H1 (cell line): ENCODE data around the gene ZNF711. TPM values are rescaled to one million over a fixed set of nuclear protein-coding genes. Genes with fewer than 3 reads are reported as not detected.

Source experiments
- CTCF ChIA-PET: fragments of 300-600 bp; sonication (Branson Sonifier 250); formaldehyde crosslinking; loops from one replicate; lab custom pipeline; 2021; ENCODE audit not compliant: partially characterized antibody; lab: Charles Lee
- POLR2A ChIA-PET: fragments of 300-600 bp; sonication (Branson Sonifier 250); formaldehyde crosslinking; loops from one replicate; lab custom pipeline; 2021; ENCODE audit warnings: inconsistent platforms; ENCODE audit not compliant: partially characterized antibody; lab: Charles Lee
- DNase-seq, 2 experiments: peaks; one replicate each; pipeline versions ENCODE4 v3.0.0 to v3.0.0-alpha.2; 2010 to 2022; ENCODE audit warnings: low spot score in 2 of 2, low read depth in 1 of 2, mixed read lengths in 1 of 2
- FAIRE-seq: peaks from 2 replicates; lab custom pipeline; 2011; peaks lifted over from hg19 to GRCh38; lab: Jason Lieb, UNC
- H2AFZ ChIP-seq: 2 replicates; pipeline ENCODE4 v1.8.1; 2012; ENCODE audit warnings: low read length, inconsistent platforms
- H2AK5ac ChIP-seq: 2 replicates; pipeline ENCODE4 v1.6.1; 2013; ENCODE audit warnings: low read depth, low read length
- H2BK120ac ChIP-seq: replicated peaks from 2 replicates; pipeline ENCODE3; 2013; ENCODE audit warnings: low read depth, low read length, inconsistent platforms
- H2BK12ac ChIP-seq: 2 replicates; pipeline ENCODE4 v1.6.1; 2013; ENCODE audit warnings: low read depth, low read length
- H2BK15ac ChIP-seq: 2 replicates; pipeline ENCODE4 v1.6.1; 2013; ENCODE audit warnings: low read length
- H2BK20ac ChIP-seq: 2 replicates; pipeline ENCODE4 v1.6.1; 2013; ENCODE audit warnings: low read length
- H2BK5ac ChIP-seq: 2 replicates; pipeline ENCODE4 v1.6.1; 2013; ENCODE audit warnings: low read depth, low read length
- H3K14ac ChIP-seq: 2 replicates; pipeline ENCODE4 v1.6.1; 2013; ENCODE audit warnings: inconsistent platforms; ENCODE audit not compliant: insufficient read length
- H3K18ac ChIP-seq: 2 replicates; pipeline ENCODE4 v1.6.1; 2013; ENCODE audit warnings: low read length; ENCODE audit errors: extremely low read depth
- H3K23ac ChIP-seq: 2 replicates; pipeline ENCODE4 v1.6.1; 2013; ENCODE audit warnings: inconsistent platforms; ENCODE audit not compliant: insufficient read length
- H3K23me2 ChIP-seq: 2 replicates; pipeline ENCODE4 v1.6.1; 2013; ENCODE audit warnings: low read depth, low read length
- H3K27ac ChIP-seq: 2 replicates; pipeline ENCODE4 v1.6.1; 2011; ENCODE audit warnings: low read depth, low read length, inconsistent platforms
- H3K27me3 ChIP-seq, 4 experiments: replicated peaks in 1 of 4; 1 replicate in 1 of 4; 2 replicates in 3 of 4; pipeline versions ENCODE4 v1.6.1 to v1.8.1; 2011 to 2013; ENCODE audit warnings: low read length in 3 of 4, mild to moderate bottlenecking in 3 of 4, inconsistent platforms in 2 of 4, mixed read lengths in 2 of 4, moderate library complexity in 1 of 4; ENCODE audit not compliant: control insufficient read depth in 3 of 4, insufficient read depth in 3 of 4; ENCODE audit errors: extremely low read depth in 1 of 4
- H3K36me3 ChIP-seq, 4 experiments: 2 replicates each; pipeline versions ENCODE4 v1.6.1 to v1.8.1; 2011 to 2013; ENCODE audit warnings: mild to moderate bottlenecking in 4 of 4, low read length in 3 of 4, moderate library complexity in 2 of 4, control low read depth in 1 of 4, inconsistent platforms in 1 of 4; ENCODE audit not compliant: insufficient read depth in 4 of 4, control insufficient read depth in 2 of 4
- H3K4ac ChIP-seq: replicated peaks from 2 replicates; pipeline ENCODE3; 2013; ENCODE audit warnings: low read length, low read depth, mixed read lengths, inconsistent platforms; ENCODE audit not compliant: insufficient read length
- H3K4me1 ChIP-seq, 4 experiments: replicated peaks in 1 of 4; 1 replicate in 1 of 4; 2 replicates in 3 of 4; pipeline versions ENCODE4 v1.6.1 to v1.8.1; 2011 to 2013; ENCODE audit warnings: low read length in 3 of 4, inconsistent platforms in 2 of 4, mixed read lengths in 1 of 4; ENCODE audit not compliant: insufficient read depth in 4 of 4, control insufficient read depth in 3 of 4
- H3K4me2 ChIP-seq, 2 experiments: 2 replicates each; pipeline versions ENCODE4 v1.6.1 to v1.8.1; 2011 to 2013; ENCODE audit warnings: low read depth in 2 of 2, low read length in 2 of 2, control low read depth in 1 of 2, inconsistent platforms in 1 of 2, mild to moderate bottlenecking in 1 of 2; ENCODE audit not compliant: insufficient read depth in 1 of 2
- H3K4me3 ChIP-seq, 4 experiments: fragments of 200-600, 300-600 bp in 1 of 4; sonication (generic), shearing (Covaris generic), sonication (Bioruptor Twin) in 1 of 4; 2 replicates each; pipeline versions ENCODE4 v1.5.1 to v1.8.1; 2011 to 2016; ENCODE audit warnings: low read length in 4 of 4, low read depth in 3 of 4, control low read depth in 2 of 4, inconsistent platforms in 2 of 4, mild to moderate bottlenecking in 2 of 4, mixed read lengths in 1 of 4, moderate library complexity in 1 of 4; ENCODE audit not compliant: insufficient read depth in 2 of 4; ENCODE audit errors: extremely low read depth in 1 of 4
- H3K56ac ChIP-seq: replicated peaks from 2 replicates; pipeline ENCODE3; 2013; ENCODE audit warnings: low read depth, mild to moderate bottlenecking, mixed read lengths, low read length, inconsistent platforms; ENCODE audit not compliant: insufficient read length
- H3K79me1 ChIP-seq: 2 replicates; pipeline ENCODE4 v1.6.1; 2013; ENCODE audit warnings: low read depth, low read length, control low read depth
- H3K79me2 ChIP-seq, 2 experiments: 2 replicates each; pipeline versions ENCODE4 v1.6.1 to v1.8.1; 2012 to 2013; ENCODE audit warnings: low read length in 2 of 2, mild to moderate bottlenecking in 2 of 2, inconsistent platforms in 1 of 2; ENCODE audit not compliant: insufficient read depth in 2 of 2, control insufficient read depth in 1 of 2
- H3K9ac ChIP-seq, 4 experiments: replicated peaks in 1 of 4; 1 replicate in 1 of 4; 2 replicates in 3 of 4; pipeline versions ENCODE4 v1.6.1 to v1.8.1; 2011 to 2013; ENCODE audit warnings: low read depth in 3 of 4, low read length in 3 of 4, control low read depth in 2 of 4, mild to moderate bottlenecking in 2 of 4, moderate library complexity in 2 of 4, inconsistent platforms in 1 of 4; ENCODE audit errors: extremely low read depth in 1 of 4
- H3K9me3 ChIP-seq, 2 experiments: 2 replicates each; pipeline versions ENCODE4 v1.6.1 to v1.8.1; 2012 to 2013; ENCODE audit warnings: mild to moderate bottlenecking in 2 of 2, moderate library complexity in 2 of 2, control low read depth in 1 of 2, inconsistent platforms in 1 of 2, low read depth in 1 of 2, low read length in 1 of 2, mixed read lengths in 1 of 2; ENCODE audit not compliant: insufficient read depth in 2 of 2
- H4K20me1 ChIP-seq, 2 experiments: replicated peaks in 1 of 2; 2 replicates each; pipeline versions ENCODE3 to v1.8.1; 2011 to 2013; ENCODE audit warnings: inconsistent platforms in 2 of 2, low read length in 2 of 2, mild to moderate bottlenecking in 1 of 2; ENCODE audit not compliant: insufficient read depth in 2 of 2, control insufficient read depth in 1 of 2
- H4K5ac ChIP-seq: 2 replicates; pipeline ENCODE4 v1.6.1; 2013; ENCODE audit warnings: low read length, low read depth, mixed read lengths, inconsistent platforms; ENCODE audit not compliant: insufficient read length
- H4K8ac ChIP-seq: 2 replicates; pipeline ENCODE4 v1.8.0; 2013; ENCODE audit warnings: mild to moderate bottlenecking, moderate library complexity, low read length, inconsistent platforms; ENCODE audit not compliant: insufficient read depth; ENCODE audit errors: extremely low read depth
- H4K91ac ChIP-seq: replicated peaks from 2 replicates; pipeline ENCODE3; 2013; ENCODE audit warnings: low read length, mixed read lengths, inconsistent platforms; ENCODE audit not compliant: insufficient read length
- CEBPB ChIP-seq: IDR thresholded peaks from 2 replicates; pipeline ENCODE4 v1.6.1; 2012; ENCODE audit warnings: low read depth, low read length
- CREB1 ChIP-seq: IDR thresholded peaks from 2 replicates; pipeline ENCODE4 v1.6.1; 2012; ENCODE audit warnings: inconsistent platforms
- KDM1A ChIP-seq: fragments of 200-600, 300-600 bp; sonication (generic); IDR thresholded peaks from 2 replicates; pipeline ENCODE4 v1.7.1; 2016; ENCODE audit warnings: mild to moderate bottlenecking, low read length, borderline replicate concordance
- SP1 ChIP-seq: IDR thresholded peaks from 2 replicates; pipeline ENCODE4 v1.6.1; 2011; ENCODE audit warnings: low read depth, low read length
- SP4 ChIP-seq: IDR thresholded peaks from 2 replicates; pipeline ENCODE4 v1.6.1; 2012; ENCODE audit warnings: low read length, inconsistent platforms
- TCF12 ChIP-seq: IDR thresholded peaks from 2 replicates; pipeline ENCODE4 v1.6.1; 2011; ENCODE audit warnings: low read depth, mild to moderate bottlenecking, low read length
- WGBS, 2 experiments: shearing (Covaris generic) in 1 of 2; methylation state at CpG; one replicate each; pipeline versions ENCODE4 v1.1.6 to v1.1.7; 2013 to 2015; ENCODE audit warnings: low lambda C conversion rate in 2 of 2, mixed read lengths in 2 of 2, inconsistent platforms in 1 of 2, low coverage in 1 of 2, missing lambda C conversion rate in 1 of 2; ENCODE audit not compliant: insufficient replicate concordance in 2 of 2, insufficient coverage in 1 of 2, insufficient read length in 1 of 2; ENCODE audit errors: extremely low coverage in 1 of 2, missing lambda C conversion rate in 1 of 2; 5-methylcytosine and 5-hydroxymethylcytosine counted together
- polyA plus RNA-seq, 7 experiments: library from polyadenylated mRNA; depleted of rRNA in 3 of 7; stranded (reverse) in 5 of 7; unstranded in 2 of 7; fragments of >200 nt in 5 of 7; fragments of 200-250 nt in 2 of 7; gene quantifications; 1 replicate in 5 of 7; 2 replicates in 1 of 7; 4 replicates in 1 of 7; pipeline versions ENCODE4 v1.2.1 to v1.2.3, GENCODE V29; 2011 to 2013; ENCODE audit warnings: missing spikeins in 2 of 7, mixed read lengths in 2 of 7
- total RNA-seq: library from RNA; stranded (reverse); fragmentation: NEBNext Ultra II Directional; extraction: Animal tissue kit (Norgen Biotek cat#: 25700); gene quantifications from 2 replicates; pipeline ENCODE4 v1.2.1, GENCODE V29; 2021

Gene ZNF711
- total and polyA plus RNA-seq, 2 of the 8 experiments (the other 6 are each of a cell fraction or from before 2014, with no cell fraction given) = 8.5 to 15.5 TPM

DNA sequence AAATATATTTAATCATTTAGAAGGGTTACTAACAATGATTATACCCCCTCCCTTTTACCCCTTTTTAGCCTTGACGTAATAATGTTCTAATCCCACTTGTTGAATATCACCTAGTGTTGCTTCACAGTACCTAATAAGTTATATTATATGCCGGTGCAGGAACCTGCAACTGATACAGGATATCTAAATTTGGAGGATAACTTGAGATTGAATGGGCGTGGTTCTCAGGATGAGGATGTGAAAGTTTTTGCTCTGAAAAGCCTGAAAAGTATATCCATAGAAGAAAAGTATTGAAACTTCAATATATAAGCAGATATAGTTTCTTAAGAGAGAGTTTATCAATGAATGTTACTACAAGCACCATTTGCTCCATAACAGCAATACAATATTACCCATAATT is 59.8 kb downstream of the ZNF711 start:
- Histone ChIP-seq H2BK5ac (no peak overlapping the region), H3K4me3 (no peak overlapping the region), H2AK5ac (no peak overlapping the region), H3K27me3 (no peaks in the 10 kb centered on the region), H3K79me1 (no peaks in the 10 kb centered on the region), H2BK120ac (no peak overlapping the region), H3K4me1 (no peaks in the 10 kb centered on the region), H2BK15ac (no peak overlapping the region), H3K56ac (no peak overlapping the region), H3K9me3 (no peaks in the 10 kb centered on the region), H4K5ac (no peak overlapping the region), H3K9ac (no peak overlapping the region), H4K20me1 (no peaks in the 10 kb centered on the region), H3K27ac (no peak overlapping the region), H4K91ac (no peak overlapping the region), H2BK20ac (no peak overlapping the region), H2AFZ (no peak overlapping the region), H4K8ac (no peak overlapping the region), H3K79me2 (no peaks in the 10 kb centered on the region), H2BK12ac (no peak overlapping the region), H3K18ac (no peak overlapping the region), H3K4ac (no peak overlapping the region), H3K23ac (no peak overlapping the region), H3K14ac (no peak overlapping the region), H3K4me2 (no peak overlapping the region), H3K23me2 (no peaks in the 10 kb centered on the region), H3K36me3 (no peaks in the 10 kb centered on the region)
- DNase-seq (no peak), FAIRE-seq (no peak)
- ChIA-PET CTCF (interaction anchor here (2.0 kb wide), 1 partner anchor 14 kb away, joined by 6 read pairs; no protein-coding TSS in a partner anchor), POLR2A (no interaction called here)
- TF ChIP-seq SP4 = no peak
- no peak for TF ChIP-seq CEBPB
- TF ChIP-seq SP1 = no peak
- TF ChIP-seq TCF12 = no peak
- no peak for TF ChIP-seq CREB1
- TF ChIP-seq KDM1A = no peak
- WGBS, 2 experiments = 94% methylated on average over 3 of the region's 3 CpGs; no CpG with 5 or more reads in 1 of the 2 experiments
